Tibial artery (tissue), 4 donors: ENCODE data around the gene COL16A1.
A peak's percentile ranks its signal among the peaks of the same experiment; 100 is the strongest.

Source experiments
- DNase-seq, 2 donors: peaks; one replicate each; pipeline ENCODE4 v3.0.0-alpha.2; 2019
- H3K27ac ChIP-seq, 2 donors: fragments of 200-600 bp; sonication (generic) in 1 of 2; 1 replicate in 1 of 2; 2 replicates in 1 of 2; pipeline ENCODE4 v1.5.1; 2018 to 2019; ENCODE audit warnings: mild to moderate bottlenecking in 1 of 2
- H3K27me3 ChIP-seq, 2 donors: fragments of 200-600 bp; sonication (generic) in 1 of 2; one replicate each; pipeline versions ENCODE4 v1.5.1 to v1.6.0; 2016 to 2019
- H3K36me3 ChIP-seq, 3 donors: fragments of 200-600 bp; sonication (generic) in 2 of 3; one replicate each; pipeline ENCODE4 v1.5.1; 2016 to 2019; ENCODE audit warnings: mild to moderate bottlenecking in 2 of 3
- H3K4me1 ChIP-seq, 4 donors: fragments of 200-600 bp; sonication (generic) in 2 of 4; 1 replicate in 3 of 4; 2 replicates in 1 of 4; pipeline ENCODE4 v1.5.1; 2016 to 2019
- H3K4me3 ChIP-seq, 2 donors: fragments of 200-600 bp; sonication (generic) in 1 of 2; 1 replicate in 1 of 2; 2 replicates in 1 of 2; pipeline ENCODE4 v1.5.1; 2018 to 2019; ENCODE audit warnings: mild to moderate bottlenecking in 2 of 2
- H3K9me3 ChIP-seq, 3 donors: fragments of 200-600 bp; sonication (generic) in 1 of 3; one replicate each; pipeline ENCODE4 v1.5.1; 2016 to 2019
- CTCF ChIP-seq, 2 experiments: fragments of 200-600 bp in 1 of 2; fragments of 450-650 bp in 1 of 2; IDR thresholded peaks; one replicate each; pipeline ENCODE4 v1.5.1; 2017 to 2019; ENCODE audit warnings: antibody characterized with exemption in 2 of 2, mild to moderate bottlenecking in 1 of 2, moderate library complexity in 1 of 2
- intact Hi-C: fragments of 100-400 bp; cut with DNase I; formaldehyde crosslinking; loops from one replicate; pipeline ENCODE4 v1.15.0; 2023; ENCODE audit warnings: low total_unique reads

COL16A1 gene

GRCh38 chr1:31704271-31705079 is 658 bp upstream of the COL16A1 start:
- DNase-seq = peak; percentile 75 to 79

GRCh38 chr1:31702836-31703404 is 897 bp downstream of the COL16A1 start:
- intact Hi-C loops = no loop called here

More at GRCh38 chr1:31704271-31705079, 658 bp upstream of the COL16A1 start:
- H3K27ac ChIP-seq = peak overlapping the region; percentile 83
- no peak for TF ChIP-seq CTCF (IDR thresholded peaks at IDR 0.05)
- H3K4me1 ChIP-seq = peaks cover 4 to 74% (median 62%) of the 10 kb centered on the region in 4 donors
- intact Hi-C loops = loop anchor here (5.0 kb wide), 1 partner anchor 42 kb away; no protein-coding TSS in a partner anchor
- peak overlapping the region; percentile 54 to 62 for H3K4me3 ChIP-seq
- H3K27me3 ChIP-seq = no peaks in the 10 kb centered on the region
- H3K36me3 ChIP-seq = peaks cover 0 to 2% (median 0%) of the 10 kb centered on the region in 3 donors
- no peaks in the 10 kb centered on the region for H3K9me3 ChIP-seq

GRCh38 chr1:31701091-31701736 is 2.6 kb downstream of the COL16A1 start:
- intact Hi-C loops = loop anchor here (2.0 kb wide), 1 partner anchor 30 kb away; no protein-coding TSS in a partner anchor
- H3K4me3 ChIP-seq = peak overlapping the region; percentile 3 to 62
- no peaks in the 10 kb centered on the region for H3K27me3 ChIP-seq
- no peaks in the 10 kb centered on the region for H3K9me3 ChIP-seq
- H3K4me1 ChIP-seq = peaks cover 4 to 89% (median 61%) of the 10 kb centered on the region in 4 donors
- peak overlapping the region; percentile 83 for H3K27ac ChIP-seq
- H3K36me3 ChIP-seq = peaks cover 0 to 34% (median 13%) of the 10 kb centered on the region in 3 donors
- DNase-seq = peak; percentile 96 to 98
- TF ChIP-seq CTCF (IDR thresholded peaks at IDR 0.05) = no peak

More at GRCh38 chr1:31702836-31703404, 897 bp downstream of the COL16A1 start:
- Histone ChIP-seq H3K4me3 (peak overlapping the region; percentile 54 to 62), H3K36me3 (peaks cover 0 to 17% (median 4%) of the 10 kb centered on the region in 3 donors), H3K27ac (peak overlapping the region; percentile 83), H3K4me1 (peaks cover 4 to 83% (median 65%) of the 10 kb centered on the region in 4 donors), H3K9me3 (no peaks in the 10 kb centered on the region), H3K27me3 (no peaks in the 10 kb centered on the region)
- no peak for DNase-seq
- no peak for TF ChIP-seq CTCF (IDR thresholded peaks at IDR 0.05)

- H3K4me3 ChIP-seq = peak overlapping the region; percentile 3 to 62
These were observed 3.2 kb downstream of the COL16A1 start for GRCh38 chr1:31700468-31701090.

More at GRCh38 chr1:31700468-31701090, 3.2 kb downstream of the COL16A1 start:
- no peak for TF ChIP-seq CTCF (IDR thresholded peaks at IDR 0.05)
- intact Hi-C loops = loop anchor here (2.0 kb wide), 1 partner anchor 30 kb away; no protein-coding TSS in a partner anchor
- Histone ChIP-seq H3K9me3 (no peaks in the 10 kb centered on the region), H3K4me1 (peaks cover 4 to 94% (median 61%) of the 10 kb centered on the region in 4 donors), H3K27me3 (no peaks in the 10 kb centered on the region), H3K36me3 (peaks cover under 1 to 41% (median 20%) of the 10 kb centered on the region in 3 donors), H3K27ac (peak overlapping the region; percentile 83)
- no peak for DNase-seq
